Epithelial cell of esophagus (primary cell): ENCODE data around the gene RPS13.

Experiments
- DNase-seq: peaks from one replicate; pipeline ENCODE4 v3.0.0; 2010; ENCODE audit warnings: low read depth
- H3K4me3 ChIP-seq: 2 replicates; pipeline ENCODE4 v1.5.1; 2011; ENCODE audit warnings: mild to moderate bottlenecking, low read length, control low read depth
- TF ChIP-seq, protein P1 (sequence below): IDR thresholded peaks from 2 replicates; pipeline ENCODE4 v1.5.1; 2011; ENCODE audit warnings: low read depth, mild to moderate bottlenecking, low read length, control low read depth, inconsistent platforms; ENCODE audit not compliant: insufficient read depth; ENCODE audit errors: missing control alignments

Gene RPS13

DNA sequence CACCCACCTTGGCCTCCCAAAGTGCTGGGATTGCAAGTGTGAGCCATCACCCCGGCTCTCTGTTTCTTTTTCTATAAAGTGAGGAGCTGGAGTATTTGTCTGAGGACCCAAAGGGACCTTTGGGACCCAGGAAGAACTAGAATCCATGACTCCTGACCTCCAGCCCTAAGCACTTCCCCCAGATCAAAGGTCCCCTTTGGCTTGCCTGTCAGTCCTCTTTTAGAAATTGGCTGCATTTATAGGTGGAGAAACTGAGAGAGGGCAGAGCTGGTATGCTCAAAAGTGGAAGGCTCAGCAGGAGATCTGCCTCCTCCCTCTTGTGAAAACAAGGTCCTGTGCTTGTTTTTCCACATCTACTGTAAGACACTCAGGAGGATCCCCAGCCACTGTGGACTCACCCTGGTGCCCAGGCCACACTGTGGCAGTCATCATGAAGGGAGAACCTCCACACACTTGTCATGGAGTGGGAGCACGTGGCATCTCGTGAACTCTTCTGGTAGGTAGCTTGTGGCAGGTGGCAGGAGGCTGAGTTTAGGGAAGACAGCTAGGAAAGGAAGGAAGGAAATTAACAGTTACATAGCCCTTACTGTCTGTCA is 50.9 kb downstream of the RPS13 start:
- no peak for DNase-seq
- TF ChIP-seq, protein P1, sequence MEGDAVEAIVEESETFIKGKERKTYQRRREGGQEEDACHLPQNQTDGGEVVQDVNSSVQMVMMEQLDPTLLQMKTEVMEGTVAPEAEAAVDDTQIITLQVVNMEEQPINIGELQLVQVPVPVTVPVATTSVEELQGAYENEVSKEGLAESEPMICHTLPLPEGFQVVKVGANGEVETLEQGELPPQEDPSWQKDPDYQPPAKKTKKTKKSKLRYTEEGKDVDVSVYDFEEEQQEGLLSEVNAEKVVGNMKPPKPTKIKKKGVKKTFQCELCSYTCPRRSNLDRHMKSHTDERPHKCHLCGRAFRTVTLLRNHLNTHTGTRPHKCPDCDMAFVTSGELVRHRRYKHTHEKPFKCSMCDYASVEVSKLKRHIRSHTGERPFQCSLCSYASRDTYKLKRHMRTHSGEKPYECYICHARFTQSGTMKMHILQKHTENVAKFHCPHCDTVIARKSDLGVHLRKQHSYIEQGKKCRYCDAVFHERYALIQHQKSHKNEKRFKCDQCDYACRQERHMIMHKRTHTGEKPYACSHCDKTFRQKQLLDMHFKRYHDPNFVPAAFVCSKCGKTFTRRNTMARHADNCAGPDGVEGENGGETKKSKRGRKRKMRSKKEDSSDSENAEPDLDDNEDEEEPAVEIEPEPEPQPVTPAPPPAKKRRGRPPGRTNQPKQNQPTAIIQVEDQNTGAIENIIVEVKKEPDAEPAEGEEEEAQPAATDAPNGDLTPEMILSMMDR, result no peak
- H3K4me3 ChIP-seq, result no peak overlapping the region

DNA sequence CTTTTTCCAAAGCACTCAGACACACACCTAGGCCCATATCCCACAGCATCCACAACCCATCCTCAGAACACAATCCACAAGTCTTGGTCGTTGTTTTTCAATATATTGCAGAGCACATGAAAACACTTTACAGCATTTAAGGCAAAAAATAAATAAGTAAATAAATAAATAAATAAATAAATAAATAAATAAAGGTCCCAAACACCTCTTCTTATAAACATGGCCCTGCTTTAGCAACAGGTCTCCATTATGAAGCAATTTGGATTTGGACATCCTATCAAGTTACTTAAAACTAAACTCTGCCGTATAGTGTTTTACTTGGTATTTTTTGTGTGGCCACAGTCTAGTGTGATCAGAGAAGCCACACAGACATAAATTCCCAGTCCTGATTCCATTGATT is 52.5 kb downstream of the RPS13 start:
- no peak for DNase-seq
- TF ChIP-seq, protein P1, result no peak
- H3K4me3 ChIP-seq, result no peak overlapping the region
